WI38 (cell line): Measurements from ENCODE around the gene GOLGA7B.

Experiments used
- H3K4me3 ChIP-seq: 2 replicates; pipeline ENCODE4 v1.5.1; 2011; ENCODE audit warnings: low read depth, mild to moderate bottlenecking, control low read depth, low read length
- TF ChIP-seq, protein P1 (sequence below): IDR thresholded peaks from 2 replicates; pipeline ENCODE4 v1.5.1; 2012; ENCODE audit warnings: low read depth, mild to moderate bottlenecking, control low read depth, low read length

The GOLGA7B gene

DNA sequence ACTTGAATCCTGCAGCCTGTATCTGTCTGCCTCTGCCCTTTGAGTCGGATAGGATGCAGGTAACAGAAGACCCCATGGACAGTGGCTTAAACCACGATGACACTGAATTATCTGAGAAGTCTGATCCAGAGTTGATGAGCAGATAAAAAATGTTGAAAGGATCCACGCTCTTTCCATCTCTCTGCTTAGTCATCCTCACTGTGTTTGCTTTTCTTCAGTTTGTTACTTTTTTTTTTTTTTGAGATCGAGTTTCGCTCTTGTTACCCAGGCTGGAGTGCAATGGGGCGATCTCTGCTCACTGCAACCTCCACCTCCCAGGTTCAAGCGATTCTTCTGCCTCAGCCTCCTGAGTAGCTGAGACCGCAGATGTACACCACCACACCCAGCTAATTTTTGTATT lies 36.9 kb upstream of the GOLGA7B start:
- TF ChIP-seq, protein P1, sequence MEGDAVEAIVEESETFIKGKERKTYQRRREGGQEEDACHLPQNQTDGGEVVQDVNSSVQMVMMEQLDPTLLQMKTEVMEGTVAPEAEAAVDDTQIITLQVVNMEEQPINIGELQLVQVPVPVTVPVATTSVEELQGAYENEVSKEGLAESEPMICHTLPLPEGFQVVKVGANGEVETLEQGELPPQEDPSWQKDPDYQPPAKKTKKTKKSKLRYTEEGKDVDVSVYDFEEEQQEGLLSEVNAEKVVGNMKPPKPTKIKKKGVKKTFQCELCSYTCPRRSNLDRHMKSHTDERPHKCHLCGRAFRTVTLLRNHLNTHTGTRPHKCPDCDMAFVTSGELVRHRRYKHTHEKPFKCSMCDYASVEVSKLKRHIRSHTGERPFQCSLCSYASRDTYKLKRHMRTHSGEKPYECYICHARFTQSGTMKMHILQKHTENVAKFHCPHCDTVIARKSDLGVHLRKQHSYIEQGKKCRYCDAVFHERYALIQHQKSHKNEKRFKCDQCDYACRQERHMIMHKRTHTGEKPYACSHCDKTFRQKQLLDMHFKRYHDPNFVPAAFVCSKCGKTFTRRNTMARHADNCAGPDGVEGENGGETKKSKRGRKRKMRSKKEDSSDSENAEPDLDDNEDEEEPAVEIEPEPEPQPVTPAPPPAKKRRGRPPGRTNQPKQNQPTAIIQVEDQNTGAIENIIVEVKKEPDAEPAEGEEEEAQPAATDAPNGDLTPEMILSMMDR, result no peak

DNA sequence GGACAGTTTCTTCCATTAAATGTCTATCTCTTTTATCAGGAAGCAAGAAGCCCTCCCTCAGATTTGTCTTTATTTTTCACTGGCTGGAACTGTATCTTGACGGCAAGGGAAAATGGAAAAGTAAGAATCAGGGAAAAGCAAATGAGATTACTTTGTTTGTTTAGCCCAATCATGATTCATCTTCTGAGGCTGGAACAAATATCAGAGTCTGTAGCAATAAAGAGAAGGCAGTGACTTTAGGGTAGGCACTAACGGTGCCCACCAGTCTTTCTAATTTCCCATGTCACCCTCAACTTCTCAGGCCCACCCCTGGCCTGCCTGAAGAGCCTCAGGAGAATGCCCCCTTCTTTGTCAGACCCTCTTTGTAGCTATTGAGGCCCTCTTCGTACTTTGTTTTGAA lies 36.3 kb upstream of the GOLGA7B start:
- H3K4me3 ChIP-seq, result no peak overlapping the region
- TF ChIP-seq, protein P1, result no peak

More for the DNA sequence above, 36.9 kb upstream of the GOLGA7B start:
- H3K4me3 ChIP-seq, result no peak overlapping the region

DNA sequence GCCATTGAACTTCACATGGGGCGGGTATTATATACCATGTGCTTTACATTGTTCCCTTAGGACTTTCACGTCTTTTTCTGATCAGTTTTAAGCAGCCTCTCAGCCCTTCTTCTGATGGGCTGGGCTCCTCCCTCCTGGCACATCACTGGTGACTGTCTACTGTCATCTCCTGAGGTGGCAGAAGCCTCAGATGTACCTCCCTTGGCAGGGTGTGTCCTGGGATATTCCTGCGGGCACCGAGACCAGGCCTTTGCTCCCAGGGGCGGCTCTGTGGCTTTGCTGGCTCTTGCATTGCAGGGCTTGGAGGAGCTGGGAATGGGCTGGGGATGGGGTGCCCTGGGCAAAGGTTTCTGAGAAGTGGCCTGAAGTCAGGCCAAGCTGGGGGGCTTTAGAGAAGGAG lies 34.6 kb upstream of the GOLGA7B start:
- TF ChIP-seq, protein P1, result no peak
- no peak overlapping the region for H3K4me3 ChIP-seq

DNA sequence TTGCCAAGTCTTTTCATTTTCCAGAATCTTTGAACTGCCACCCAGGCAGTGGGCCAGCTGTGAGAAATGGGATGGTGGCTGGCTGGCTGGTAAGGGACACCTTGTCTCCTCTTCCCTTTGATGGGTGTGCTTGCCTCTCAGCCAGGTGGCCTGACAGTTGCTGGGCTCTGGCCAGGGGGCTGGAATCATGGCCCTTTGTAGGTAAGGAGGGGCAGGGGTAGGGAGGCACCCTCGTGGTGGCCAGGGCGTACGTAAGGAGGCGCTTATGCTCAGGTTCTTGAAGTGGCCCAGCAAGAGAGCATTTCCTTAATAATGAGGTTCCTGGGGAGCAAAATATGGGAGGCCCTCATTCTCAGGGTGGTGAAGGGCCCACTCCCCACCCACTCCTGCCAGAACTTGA lies 33.0 kb upstream of the GOLGA7B start:
- no peak overlapping the region for H3K4me3 ChIP-seq
- TF ChIP-seq, protein P1, result no peak

DNA sequence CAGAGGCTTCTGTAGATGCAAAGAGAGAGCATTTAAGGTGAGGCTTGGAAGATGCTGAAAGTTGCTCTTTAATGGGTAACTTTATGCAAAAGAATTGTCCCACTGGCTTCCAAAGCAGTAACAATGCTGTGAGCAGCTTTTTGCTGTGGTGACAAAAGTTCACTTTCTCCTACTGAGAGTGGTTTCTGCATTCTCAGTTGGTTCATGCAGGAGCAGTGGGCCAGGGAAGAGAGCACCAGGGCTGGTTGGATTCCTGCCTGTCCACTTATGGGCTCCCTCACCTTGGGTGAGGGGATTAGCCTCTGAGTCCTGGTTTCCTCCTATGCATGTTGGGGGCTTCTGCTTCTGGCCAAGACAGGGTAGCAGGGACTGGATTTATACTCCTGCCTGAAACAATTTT lies 31.1 kb upstream of the GOLGA7B start:
- TF ChIP-seq, protein P1, result no peak
- H3K4me3 ChIP-seq, result no peak overlapping the region

DNA sequence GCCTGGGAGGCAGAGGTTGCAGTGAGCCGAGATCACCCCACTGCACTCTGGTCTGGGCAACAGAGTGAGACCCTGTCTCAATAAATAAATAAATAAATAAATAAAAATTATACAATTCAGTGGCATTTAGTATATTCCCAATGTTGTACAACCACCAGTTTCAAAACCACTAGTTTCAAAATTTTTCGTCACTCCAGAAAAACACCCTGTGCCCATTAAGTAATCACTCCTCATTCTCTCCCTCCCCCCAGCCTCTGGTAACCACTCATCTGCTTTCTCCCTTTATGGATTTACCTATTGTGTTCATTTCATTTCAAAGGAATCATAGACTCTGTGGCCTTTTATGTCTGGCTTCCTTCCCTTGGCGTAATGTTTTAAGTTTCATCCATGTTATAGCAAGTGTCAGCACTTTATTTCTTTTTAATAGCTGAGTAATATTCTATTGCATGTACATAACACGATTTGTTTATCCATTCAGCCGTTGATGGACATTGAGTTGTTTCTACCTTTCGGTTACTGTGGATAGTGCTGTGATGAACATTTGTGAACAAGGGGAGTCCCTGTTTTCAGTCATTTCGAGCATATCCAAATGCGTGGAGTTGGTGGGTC lies 29.4 kb upstream of the GOLGA7B start:
- TF ChIP-seq, protein P1, result no peak
- no peak overlapping the region for H3K4me3 ChIP-seq

DNA sequence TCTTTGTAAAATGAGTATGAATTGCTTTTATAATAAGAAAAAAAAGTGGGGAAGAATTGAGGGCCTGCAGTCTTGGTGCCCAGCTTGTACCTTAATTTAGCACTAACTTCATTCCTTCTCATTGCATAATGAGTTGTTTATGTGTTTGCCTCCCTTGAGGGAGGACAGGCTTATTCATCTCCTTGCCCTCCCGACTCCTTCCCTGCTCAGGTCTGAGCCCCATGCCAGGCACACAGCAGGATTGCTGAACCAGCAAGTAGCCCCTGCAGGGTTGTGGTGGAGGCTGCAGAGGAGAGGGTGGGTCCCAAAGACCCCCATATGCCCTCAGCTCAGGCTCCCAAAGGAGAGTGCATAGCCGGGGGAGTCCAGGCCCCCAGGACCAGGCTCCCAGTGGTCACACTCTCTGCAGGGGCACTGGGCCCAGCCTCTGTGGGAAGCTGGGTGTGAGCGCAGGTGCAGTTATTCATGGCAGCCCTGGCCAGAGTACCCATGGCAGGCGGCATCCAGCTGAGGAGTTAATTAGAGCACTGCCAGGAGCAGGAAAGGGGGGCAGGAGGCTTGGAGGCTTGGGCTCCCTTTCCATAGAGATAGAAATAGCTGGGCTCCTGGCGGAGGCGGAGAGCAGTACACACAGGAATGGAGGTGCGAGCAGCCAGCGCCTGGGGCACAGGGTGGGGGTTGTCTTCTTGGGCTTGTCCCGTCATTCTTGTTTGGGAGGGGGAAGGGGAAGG lies 28.2 kb upstream of the GOLGA7B start:
- TF ChIP-seq, protein P1, result no peak
- H3K4me3 ChIP-seq, result no peak overlapping the region
